ENCODE data around the gene ERCC2. TPM values are rescaled to one million over a fixed set of nuclear protein-coding genes. Genes with fewer than 3 reads are reported as not detected.

ERCC2 gene
- polyA plus RNA-seq, 1 experiment = 94.6 TPM

DNA sequence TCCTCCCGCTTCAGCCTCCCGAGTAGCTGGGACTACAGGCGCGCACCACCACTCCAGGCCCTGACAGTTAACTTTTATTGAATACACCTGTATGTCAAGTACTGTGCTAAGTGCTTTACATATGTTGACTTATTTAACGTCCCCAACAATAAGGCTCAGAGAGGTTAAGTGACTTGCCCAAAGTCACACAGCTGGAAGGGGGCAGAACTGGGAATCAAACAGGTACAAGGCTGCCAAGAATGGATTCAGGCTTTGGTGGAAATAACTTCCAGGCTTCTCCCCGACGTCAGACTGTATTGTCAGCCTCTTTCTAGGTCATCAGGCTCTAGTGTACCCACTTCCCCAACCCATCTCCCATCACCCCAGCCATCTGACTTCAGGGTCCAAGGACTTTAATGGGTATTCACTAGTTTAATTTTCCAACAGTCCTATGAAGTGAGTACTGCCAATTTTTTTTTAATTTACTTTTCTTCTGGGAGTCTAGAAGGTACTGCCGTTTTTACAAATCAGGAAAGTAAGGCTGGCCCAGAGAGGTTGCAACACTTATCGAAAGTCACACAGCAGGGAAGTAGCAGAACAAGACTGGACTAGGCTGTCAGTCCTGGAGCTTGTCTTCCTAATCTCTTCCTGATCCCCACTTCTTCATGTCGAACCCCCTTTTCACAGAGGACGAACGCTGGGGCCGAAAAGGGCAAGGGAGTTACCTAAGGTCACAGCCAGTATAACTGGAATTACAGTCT is 42.8 kb downstream of the ERCC2 start:
- CTCF ChIA-PET = interaction anchor here (1.7 to 2.0 kb wide), 2 partner anchors 11 kb away, joined by 7 to 10 read pairs; no protein-coding TSS in a partner anchor
- Histone ChIP-seq H3K36me3 (ENCODE audit: control insufficient read depth, insufficient read depth, low read length) (no peaks in the 10 kb centered on the region), H3K27me3 (ENCODE audit: control insufficient read depth, insufficient read depth, low read length) (peaks cover 2% of the 10 kb centered on the region; the same call in 1 of the 2 replicates), H3K4me3 (ENCODE audit: low read depth, low read length) (no peak overlapping the region)
- TF ChIP-seq, protein P1, sequence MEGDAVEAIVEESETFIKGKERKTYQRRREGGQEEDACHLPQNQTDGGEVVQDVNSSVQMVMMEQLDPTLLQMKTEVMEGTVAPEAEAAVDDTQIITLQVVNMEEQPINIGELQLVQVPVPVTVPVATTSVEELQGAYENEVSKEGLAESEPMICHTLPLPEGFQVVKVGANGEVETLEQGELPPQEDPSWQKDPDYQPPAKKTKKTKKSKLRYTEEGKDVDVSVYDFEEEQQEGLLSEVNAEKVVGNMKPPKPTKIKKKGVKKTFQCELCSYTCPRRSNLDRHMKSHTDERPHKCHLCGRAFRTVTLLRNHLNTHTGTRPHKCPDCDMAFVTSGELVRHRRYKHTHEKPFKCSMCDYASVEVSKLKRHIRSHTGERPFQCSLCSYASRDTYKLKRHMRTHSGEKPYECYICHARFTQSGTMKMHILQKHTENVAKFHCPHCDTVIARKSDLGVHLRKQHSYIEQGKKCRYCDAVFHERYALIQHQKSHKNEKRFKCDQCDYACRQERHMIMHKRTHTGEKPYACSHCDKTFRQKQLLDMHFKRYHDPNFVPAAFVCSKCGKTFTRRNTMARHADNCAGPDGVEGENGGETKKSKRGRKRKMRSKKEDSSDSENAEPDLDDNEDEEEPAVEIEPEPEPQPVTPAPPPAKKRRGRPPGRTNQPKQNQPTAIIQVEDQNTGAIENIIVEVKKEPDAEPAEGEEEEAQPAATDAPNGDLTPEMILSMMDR (IDR thresholded peaks at IDR 0.05; ENCODE audit: insufficient read depth, low read depth, low read length) = no peak
- POLR2A ChIA-PET = no interaction called here
- no peak for DNase-seq (ENCODE audit: low read depth)

DNA sequence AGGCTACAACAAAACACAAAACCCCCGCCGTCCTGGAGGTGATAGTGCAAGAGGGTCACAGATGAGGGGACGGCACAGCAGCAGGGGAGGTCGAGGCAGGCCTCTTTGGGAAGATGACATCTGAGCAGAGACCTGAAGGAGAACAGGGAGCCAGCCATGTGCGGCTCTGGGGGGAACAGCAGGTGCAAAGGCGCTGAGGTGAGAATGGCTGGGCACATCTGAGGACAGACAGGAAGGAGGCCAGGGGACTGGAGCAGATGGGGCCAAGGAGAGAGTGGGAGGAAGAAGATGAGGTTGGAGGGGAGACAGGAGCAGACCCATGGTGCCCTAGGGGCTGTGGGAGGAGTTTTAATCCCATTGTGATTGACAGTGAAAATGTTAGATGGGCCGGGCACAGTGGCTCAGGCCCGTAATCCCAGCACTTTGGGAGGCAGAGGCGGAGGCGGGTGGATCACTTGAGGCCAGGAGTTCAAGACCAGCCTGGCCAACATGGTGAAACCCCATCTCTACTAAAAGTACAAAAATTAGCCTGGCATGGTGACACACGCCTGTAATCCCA is 45.9 kb downstream of the ERCC2 start:
- CTCF ChIA-PET = interaction anchor here (1.0 kb wide), 1 partner anchor 22 kb away, joined by 3 read pairs; no protein-coding TSS in a partner anchor
- TF ChIP-seq, protein P1 (IDR thresholded peaks at IDR 0.05; ENCODE audit: insufficient read depth, low read depth, low read length) = no peak
- H3K27me3 ChIP-seq (ENCODE audit: control insufficient read depth, insufficient read depth, low read length) = peaks cover 2% of the 10 kb centered on the region; the same call in 1 of the 2 replicates
- DNase-seq (ENCODE audit: low read depth) = no peak
- POLR2A ChIA-PET = no interaction called here
- no peak overlapping the region for H3K4me3 ChIP-seq (ENCODE audit: low read depth, low read length)
- H3K36me3 ChIP-seq (ENCODE audit: control insufficient read depth, insufficient read depth, low read length) = no peaks in the 10 kb centered on the region

DNA sequence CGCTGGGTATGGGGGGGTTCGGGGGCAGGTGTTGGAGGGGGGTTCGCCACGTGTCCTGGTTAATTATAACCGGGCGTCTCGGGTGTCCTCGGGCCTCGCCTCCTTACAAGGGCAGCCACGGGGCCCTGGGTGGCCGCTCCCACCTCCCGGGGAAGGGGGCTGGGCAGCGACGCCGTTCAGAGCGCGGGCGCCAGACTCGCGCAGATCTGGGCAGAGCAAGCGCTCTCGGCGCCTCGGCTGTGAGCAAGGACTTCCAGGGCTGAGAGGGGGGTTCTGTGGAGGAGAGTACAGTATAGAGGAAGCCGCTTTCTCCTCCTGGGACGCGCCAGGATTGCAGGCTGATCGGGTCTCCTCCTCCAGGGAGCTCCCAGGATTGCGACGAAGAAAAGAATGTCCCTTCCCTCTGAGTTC is 46.7 kb downstream of the ERCC2 start:
- Histone ChIP-seq H3K4me3 (ENCODE audit: low read depth, low read length) (peak overlapping the region; percentile 14; the same call in 1 of the 2 replicates), H3K36me3 (ENCODE audit: control insufficient read depth, insufficient read depth, low read length) (no peaks in the 10 kb centered on the region), H3K27me3 (ENCODE audit: control insufficient read depth, insufficient read depth, low read length) (peaks cover 4% of the 10 kb centered on the region)
- no peak for DNase-seq (ENCODE audit: low read depth)
- TF ChIP-seq, protein P1 (IDR thresholded peaks at IDR 0.05; ENCODE audit: insufficient read depth, low read depth, low read length) = no peak
- ChIA-PET POLR2A (no interaction called here), CTCF (interaction anchor here (1.0 kb wide), 1 partner anchor 22 kb away, joined by 3 read pairs; no protein-coding TSS in a partner anchor)

DNA sequence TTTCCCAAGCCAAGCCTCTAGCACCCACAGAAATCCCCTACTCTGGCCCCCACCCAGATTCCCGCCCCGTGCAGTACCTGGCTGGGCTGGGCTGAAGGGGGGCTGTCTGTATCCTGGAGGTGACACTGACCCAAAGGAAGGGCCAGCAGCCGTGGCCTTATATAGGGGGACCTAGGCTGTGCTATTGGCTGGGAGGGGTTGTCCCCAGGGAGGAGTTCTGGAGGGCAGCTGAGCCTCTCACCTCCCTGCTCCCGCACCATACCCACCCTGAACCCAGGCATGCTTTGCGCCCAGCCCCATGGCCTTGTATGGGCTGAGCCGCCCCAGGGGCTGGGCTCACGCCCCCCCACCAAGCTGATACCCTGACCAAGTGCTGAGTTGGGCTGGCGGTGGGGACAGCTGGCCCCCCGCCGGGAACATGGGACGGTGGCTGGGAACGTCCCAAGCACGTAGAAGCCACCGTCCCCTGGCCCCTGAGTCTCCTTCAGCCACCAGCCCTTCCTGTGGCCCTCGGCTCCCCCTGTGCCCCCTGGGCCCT is 47.6 kb downstream of the ERCC2 start, which contains the start of gene CKM:
Gene CKM, minus strand, starts transcription at position 132 of the 538 bp plus-strand sequence. CDS start 3,162 bp downstream, outside the sequence.
- peak within 1 kb of the TSS; percentile 14; the same call in 1 of the 2 replicates for H3K4me3 ChIP-seq (ENCODE audit: low read depth, low read length)
- peaks cover 4% of the 10 kb centered on the region for H3K27me3 ChIP-seq (ENCODE audit: control insufficient read depth, insufficient read depth, low read length)
- TF ChIP-seq, protein P1 (IDR thresholded peaks at IDR 0.05; ENCODE audit: insufficient read depth, low read depth, low read length) = no peak
- no peaks in the 10 kb centered on the region for H3K36me3 ChIP-seq (ENCODE audit: control insufficient read depth, insufficient read depth, low read length)
- POLR2A ChIA-PET = no interaction called here
- CTCF ChIA-PET = interaction anchor here (1.0 kb wide), 1 partner anchor 16 kb away, joined by 3 read pairs; no protein-coding TSS in a partner anchor
- DNase-seq (ENCODE audit: low read depth) = no peak

DNA sequence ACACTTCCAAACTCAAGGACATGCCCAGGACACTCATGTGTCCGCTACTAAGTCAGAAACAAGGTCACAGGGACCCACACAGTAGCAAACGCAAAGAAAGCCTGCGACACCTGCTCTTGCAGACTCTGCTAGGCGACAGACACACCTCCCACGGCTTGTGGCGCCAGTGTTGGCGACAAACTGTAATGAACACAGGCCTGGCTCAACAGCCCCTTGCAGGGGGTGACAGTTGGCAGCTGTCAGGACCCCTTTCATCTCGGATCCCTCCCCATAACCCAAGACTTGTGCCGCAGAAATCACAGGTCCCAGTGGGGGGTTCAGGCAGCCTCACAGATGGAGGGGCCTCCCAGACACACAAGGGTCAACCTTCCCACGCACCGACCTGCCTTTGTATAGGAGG is 48.1 kb downstream of the ERCC2 start:
- DNase-seq (ENCODE audit: low read depth) = no peak
- no peak overlapping the region for H3K4me3 ChIP-seq (ENCODE audit: low read depth, low read length)
- peaks cover 4% of the 10 kb centered on the region for H3K27me3 ChIP-seq (ENCODE audit: control insufficient read depth, insufficient read depth, low read length)
- TF ChIP-seq, protein P1 (IDR thresholded peaks at IDR 0.05; ENCODE audit: insufficient read depth, low read depth, low read length) = no peak
- ChIA-PET POLR2A (no interaction called here), CTCF (interaction anchor here (1.0 kb wide), 1 partner anchor 16 kb away, joined by 3 read pairs; no protein-coding TSS in a partner anchor)
- H3K36me3 ChIP-seq (ENCODE audit: control insufficient read depth, insufficient read depth, low read length) = no peaks in the 10 kb centered on the region

Data from BJ (cell line).